NT2/D1 (cell line): ENCODE data around the gene PATJ.

ENCODE experiments used
- YY1 ChIP-seq: IDR thresholded peaks from 2 replicates; pipeline ENCODE4 v1.6.1; 2011; ENCODE audit not compliant: insufficient read length, insufficient read depth
- ZNF274 ChIP-seq: IDR thresholded peaks from 2 replicates; pipeline ENCODE4 v1.6.1; 2011; ENCODE audit warnings: mild to moderate bottlenecking, low read depth, low read length

DNA sequence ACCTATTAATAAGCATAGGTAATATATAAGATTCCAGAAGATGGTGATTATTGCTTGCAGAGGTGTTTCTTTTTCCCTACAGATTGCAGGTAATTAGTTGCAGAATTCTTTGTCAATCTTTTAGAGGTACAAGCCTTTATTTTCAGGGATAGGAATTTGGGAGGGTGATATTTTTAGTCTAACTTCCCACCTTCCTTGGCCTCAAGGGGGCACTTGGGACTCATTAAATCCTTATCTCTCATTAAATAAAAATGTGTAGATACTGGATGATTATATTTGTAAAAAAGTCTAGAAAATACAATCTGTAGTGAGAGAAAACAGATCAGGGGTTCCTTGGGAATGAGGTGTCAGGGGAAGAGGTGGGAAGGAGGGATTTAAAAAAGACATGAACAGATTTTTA is 179.2 kb downstream of the PATJ start:
- TF ChIP-seq ZNF274 (no peak), YY1 (no peak)
